C4-2B (cell line): ENCODE data around the gene SRPK2.

Experiments used
- CTCF ChIP-seq: fragments of 450-650 bp; conservative IDR thresholded peaks from 2 replicates; pipeline ENCODE4 v1.5.1; 2017; ENCODE audit warnings: mild to moderate bottlenecking
- ZFX ChIP-seq: fragments of 450-650 bp; IDR thresholded peaks from 2 replicates; pipeline ENCODE4 v1.6.1; 2017

GRCh38 chr7:105153531-105153930 lies 235.2 kb downstream of the SRPK2 start:
- TF ChIP-seq CTCF = no peak
- TF ChIP-seq ZFX = no peak
